K562 (cell line): ENCODE data around the gene CMSS1. TPM values are rescaled to one million over a fixed set of nuclear protein-coding genes. Genes with fewer than 3 reads are reported as not detected.

Source experiments
- ARID3B ChIP-seq: fragments of 250-450 bp; sonication (Bioruptor Pico); IDR thresholded peaks from 2 replicates; pipeline ENCODE4 v1.4.0; 2020; ENCODE audit warnings: borderline replicate concordance
- COPS2 ChIP-seq: fragments of 450-650 bp; conservative IDR thresholded peaks from 2 replicates; pipeline ENCODE4 v1.6.1; 2016; ENCODE audit warnings: mild to moderate bottlenecking, moderate library complexity
- DDX20 ChIP-seq: fragments of 450-650 bp; IDR thresholded peaks from 2 replicates; pipeline ENCODE4 v1.6.1; 2016; ENCODE audit warnings: missing genetic modification characterization, low read depth, mild to moderate bottlenecking, missing compliant biosample characterization, moderate library complexity
- FOXO4 ChIP-seq: fragments of 450-650 bp; formaldehyde crosslinking; IDR thresholded peaks from 2 replicates; pipeline ENCODE4 v1.4.0; 2020; ENCODE audit warnings: mild to moderate bottlenecking, moderate library complexity
- FOXP4 ChIP-seq: sonication (generic); formaldehyde crosslinking; IDR thresholded peaks from 2 replicates; pipeline ENCODE4 v1.8.0; 2022; ENCODE audit warnings: mild to moderate bottlenecking, missing genetic modification reagents, borderline replicate concordance
- HDAC6 ChIP-seq: IDR thresholded peaks from 2 replicates; pipeline ENCODE4 v1.6.1; 2012; ENCODE audit warnings: low read depth, mild to moderate bottlenecking, control low read depth, inconsistent platforms, low read length, moderate library complexity
- ILK ChIP-seq: fragments of 450-650 bp; IDR thresholded peaks from 2 replicates; pipeline ENCODE4 v1.6.1; 2016; ENCODE audit warnings: missing genetic modification characterization, low read depth, mild to moderate bottlenecking, missing compliant biosample characterization, moderate library complexity, borderline replicate concordance
- NCOA2 ChIP-seq, 2 experiments: fragments of 450-650 bp; IDR thresholded peaks; 2 replicates each; pipeline ENCODE4 v1.6.1; 2018; ENCODE audit warnings: mild to moderate bottlenecking in 2 of 2, moderate library complexity in 1 of 2; ENCODE audit not compliant: partially characterized antibody in 2 of 2
- PHTF2 ChIP-seq: fragments of 250-450 bp; sonication (Bioruptor Pico); IDR thresholded peaks from 2 replicates; pipeline ENCODE4 v1.5.0; 2021; ENCODE audit warnings: mild to moderate bottlenecking
- RFX5 ChIP-seq: IDR thresholded peaks from 2 replicates; pipeline ENCODE4 v1.6.1; 2011; ENCODE audit warnings: low read depth, mild to moderate bottlenecking, improper control_type of control experiment, low read length
- TEAD2 ChIP-seq: fragments of 450-650 bp; IDR thresholded peaks from 2 replicates; pipeline ENCODE4 v1.6.1; 2016; ENCODE audit warnings: missing genetic modification characterization, control low read depth, missing compliant biosample characterization
- ZFP36 ChIP-seq: fragments of 150-350 bp; IDR thresholded peaks from 2 replicates; pipeline ENCODE4 v1.6.1; 2018; ENCODE audit warnings: low read length, low read depth; ENCODE audit not compliant: partially characterized antibody
- polyA plus RNA-seq, 8 experiments: library from polyadenylated mRNA; depleted of rRNA in 4 of 8; stranded (reverse) in 5 of 8; unstranded in 3 of 8; fragments of >200 nt; fragmentation: Nextera tagmentation in 2 of 8; fragmentation: Illumina TruSeq in 1 of 8; extraction: Ambion mirVana in 2 of 8; extraction: Trizol in 1 of 8; gene quantifications; 2 replicates each; pipeline versions ENCODE4 v1.2.1 to v1.2.3, GENCODE V29; 2011 to 2014; ENCODE audit warnings: inconsistent platforms in 1 of 8, missing spikeins in 1 of 8
- total RNA-seq, 7 experiments: library from RNA; depleted of rRNA in 6 of 7; stranded (reverse); fragments of >200 nt in 6 of 7; fragmentation: Illumina TruSeq in 2 of 7; extraction: Trizol in 2 of 7; gene quantifications; 2 replicates each; pipeline versions ENCODE4 v1.2.1 to v1.2.3, GENCODE V29; 2011 to 2021; ENCODE audit warnings: low replicate concordance in 1 of 7
- TF ChIP-seq, protein P1 (sequence below), 2 experiments: fragments of 200-800 bp in 1 of 2; sonication (Bioruptor generic) in 1 of 2; sonication (generic) in 1 of 2; formaldehyde crosslinking in 1 of 2; IDR thresholded peaks in 1 of 2; conservative IDR thresholded peaks in 1 of 2; 2 replicates each; pipeline versions ENCODE4 v1.5.0 to v1.6.1; 2016 to 2020; ENCODE audit warnings: missing compliant biosample characterization in 1 of 2, missing genetic modification characterization in 1 of 2, missing genetic modification reagents in 1 of 2
- TF ChIP-seq, protein P2 (sequence below): sonication (generic); formaldehyde crosslinking; IDR thresholded peaks from 2 replicates; pipeline ENCODE4 v1.8.1; 2022; ENCODE audit warnings: missing genetic modification reagents
- TF ChIP-seq, protein P3 (sequence below): fragments of 200-400 bp; formaldehyde crosslinking; IDR thresholded peaks from 2 replicates; pipeline ENCODE4 v1.6.1; 2017; ENCODE audit warnings: mild to moderate bottlenecking, low read depth, low read length, moderate library complexity

Gene CMSS1
- total and polyA plus RNA-seq, 9 of the 15 experiments (the other 6 are each of a cell fraction or from before 2014, with no cell fraction given) = 46.9 to 109 (median 72.3) TPM

- TF ChIP-seq, protein P1, sequence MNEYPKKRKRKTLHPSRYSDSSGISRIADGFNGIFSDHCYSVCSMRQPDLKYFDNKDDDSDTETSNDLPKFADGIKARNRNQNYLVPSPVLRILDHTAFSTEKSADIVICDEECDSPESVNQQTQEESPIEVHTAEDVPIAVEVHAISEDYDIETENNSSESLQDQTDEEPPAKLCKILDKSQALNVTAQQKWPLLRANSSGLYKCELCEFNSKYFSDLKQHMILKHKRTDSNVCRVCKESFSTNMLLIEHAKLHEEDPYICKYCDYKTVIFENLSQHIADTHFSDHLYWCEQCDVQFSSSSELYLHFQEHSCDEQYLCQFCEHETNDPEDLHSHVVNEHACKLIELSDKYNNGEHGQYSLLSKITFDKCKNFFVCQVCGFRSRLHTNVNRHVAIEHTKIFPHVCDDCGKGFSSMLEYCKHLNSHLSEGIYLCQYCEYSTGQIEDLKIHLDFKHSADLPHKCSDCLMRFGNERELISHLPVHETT (CRISPR knock-in tag; conservative IDR thresholded peaks at IDR 0.05 in 1 of 2, IDR thresholded peaks at IDR 0.05 in 1 of 2) = peak in 1 of 2 experiments; percentile 99; a peak in 2 of 4 replicates
- TF ChIP-seq PHTF2 (peak; percentile 96), FOXP4 (CRISPR knock-in tag) (no peak), FOXO4 (CRISPR knock-in tag) (peak; percentile 98), TEAD2 (tag) (peak; percentile 99), ARID3B (CRISPR knock-in tag) (peak; percentile 99), DDX20 (tag) (peak; percentile 100), HDAC6 (no peak), ILK (tag) (peak; percentile 97), RFX5 (no peak), NCOA2 (IDR thresholded peaks at IDR 0.05; ENCODE audit: partially characterized antibody in 2 of 2) (no peak), ZFP36 (no peak), COPS2 (no peak)
- TF ChIP-seq, protein P2, sequence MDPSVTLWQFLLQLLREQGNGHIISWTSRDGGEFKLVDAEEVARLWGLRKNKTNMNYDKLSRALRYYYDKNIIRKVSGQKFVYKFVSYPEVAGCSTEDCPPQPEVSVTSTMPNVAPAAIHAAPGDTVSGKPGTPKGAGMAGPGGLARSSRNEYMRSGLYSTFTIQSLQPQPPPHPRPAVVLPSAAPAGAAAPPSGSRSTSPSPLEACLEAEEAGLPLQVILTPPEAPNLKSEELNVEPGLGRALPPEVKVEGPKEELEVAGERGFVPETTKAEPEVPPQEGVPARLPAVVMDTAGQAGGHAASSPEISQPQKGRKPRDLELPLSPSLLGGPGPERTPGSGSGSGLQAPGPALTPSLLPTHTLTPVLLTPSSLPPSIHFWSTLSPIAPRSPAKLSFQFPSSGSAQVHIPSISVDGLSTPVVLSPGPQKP (CRISPR knock-in tag) = no peak
- TF ChIP-seq, protein P3, sequence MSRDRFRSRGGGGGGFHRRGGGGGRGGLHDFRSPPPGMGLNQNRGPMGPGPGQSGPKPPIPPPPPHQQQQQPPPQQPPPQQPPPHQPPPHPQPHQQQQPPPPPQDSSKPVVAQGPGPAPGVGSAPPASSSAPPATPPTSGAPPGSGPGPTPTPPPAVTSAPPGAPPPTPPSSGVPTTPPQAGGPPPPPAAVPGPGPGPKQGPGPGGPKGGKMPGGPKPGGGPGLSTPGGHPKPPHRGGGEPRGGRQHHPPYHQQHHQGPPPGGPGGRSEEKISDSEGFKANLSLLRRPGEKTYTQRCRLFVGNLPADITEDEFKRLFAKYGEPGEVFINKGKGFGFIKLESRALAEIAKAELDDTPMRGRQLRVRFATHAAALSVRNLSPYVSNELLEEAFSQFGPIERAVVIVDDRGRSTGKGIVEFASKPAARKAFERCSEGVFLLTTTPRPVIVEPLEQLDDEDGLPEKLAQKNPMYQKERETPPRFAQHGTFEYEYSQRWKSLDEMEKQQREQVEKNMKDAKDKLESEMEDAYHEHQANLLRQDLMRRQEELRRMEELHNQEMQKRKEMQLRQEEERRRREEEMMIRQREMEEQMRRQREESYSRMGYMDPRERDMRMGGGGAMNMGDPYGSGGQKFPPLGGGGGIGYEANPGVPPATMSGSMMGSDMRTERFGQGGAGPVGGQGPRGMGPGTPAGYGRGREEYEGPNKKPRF = no peak
Observed at GRCh38 chr3:99776516-99777209, 41.0 kb upstream of the CMSS1 start (continued).
